ENCODE measurements around the gene LAMA3.

LAMA3 gene

DNA sequence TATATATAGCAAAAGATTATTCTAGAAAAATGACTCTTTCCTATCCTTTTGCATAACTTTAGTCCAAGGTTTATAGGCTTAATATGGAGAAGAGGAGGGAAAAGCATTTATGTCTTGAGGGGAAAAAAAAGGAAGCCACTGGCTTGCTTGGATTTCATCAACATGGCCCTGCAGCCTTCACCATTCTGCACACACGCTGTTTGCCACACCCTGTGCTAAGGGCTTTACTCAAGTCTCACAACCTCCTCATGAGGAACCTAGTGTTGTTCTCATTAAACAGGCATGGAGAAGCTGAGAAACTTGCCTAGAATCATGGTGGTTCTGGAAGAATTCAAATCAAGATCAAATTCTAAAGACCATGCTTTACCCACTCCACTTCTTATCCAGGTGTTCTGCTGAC lies 208.0 kb downstream of the LAMA3 start:
- no peak for DNase-seq
- H3K36me3 ChIP-seq: peaks cover 14% of the 10 kb centered on the region
- H3K9me3 ChIP-seq (ENCODE audit: severe bottlenecking): no peaks in the 10 kb centered on the region
- no peak overlapping the region for H3K4me3 ChIP-seq (ENCODE audit: low read depth, low read length)
- H3K27me3 ChIP-seq (ENCODE audit: insufficient read depth, low read depth, severe bottlenecking): no peaks in the 10 kb centered on the region
- H3K27ac ChIP-seq: peak overlapping the region; percentile 80
- TF ChIP-seq, protein P1, sequence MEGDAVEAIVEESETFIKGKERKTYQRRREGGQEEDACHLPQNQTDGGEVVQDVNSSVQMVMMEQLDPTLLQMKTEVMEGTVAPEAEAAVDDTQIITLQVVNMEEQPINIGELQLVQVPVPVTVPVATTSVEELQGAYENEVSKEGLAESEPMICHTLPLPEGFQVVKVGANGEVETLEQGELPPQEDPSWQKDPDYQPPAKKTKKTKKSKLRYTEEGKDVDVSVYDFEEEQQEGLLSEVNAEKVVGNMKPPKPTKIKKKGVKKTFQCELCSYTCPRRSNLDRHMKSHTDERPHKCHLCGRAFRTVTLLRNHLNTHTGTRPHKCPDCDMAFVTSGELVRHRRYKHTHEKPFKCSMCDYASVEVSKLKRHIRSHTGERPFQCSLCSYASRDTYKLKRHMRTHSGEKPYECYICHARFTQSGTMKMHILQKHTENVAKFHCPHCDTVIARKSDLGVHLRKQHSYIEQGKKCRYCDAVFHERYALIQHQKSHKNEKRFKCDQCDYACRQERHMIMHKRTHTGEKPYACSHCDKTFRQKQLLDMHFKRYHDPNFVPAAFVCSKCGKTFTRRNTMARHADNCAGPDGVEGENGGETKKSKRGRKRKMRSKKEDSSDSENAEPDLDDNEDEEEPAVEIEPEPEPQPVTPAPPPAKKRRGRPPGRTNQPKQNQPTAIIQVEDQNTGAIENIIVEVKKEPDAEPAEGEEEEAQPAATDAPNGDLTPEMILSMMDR (IDR thresholded peaks at IDR 0.05; ENCODE audit: low read depth, low read length): no peak

DNA sequence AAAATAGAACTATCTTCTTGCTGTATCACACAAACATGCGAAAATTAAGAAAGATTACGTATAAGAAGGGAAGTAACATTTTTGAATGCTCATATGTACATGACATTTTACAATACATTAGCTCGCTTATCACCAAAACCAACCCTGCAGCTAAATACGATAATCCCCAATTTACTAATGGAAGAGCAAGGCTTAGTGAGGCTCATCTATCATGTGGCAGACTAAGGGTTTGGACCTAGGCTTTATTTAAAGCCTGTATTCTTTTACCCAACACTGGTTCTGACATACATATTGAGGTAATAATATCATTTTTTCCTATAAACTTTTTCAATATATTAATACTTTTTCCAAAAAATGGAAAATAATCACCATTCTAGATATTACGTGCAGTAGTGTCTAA lies 208.5 kb downstream of the LAMA3 start:
- H3K36me3 ChIP-seq: peaks cover 14% of the 10 kb centered on the region
- H3K27me3 ChIP-seq (ENCODE audit: insufficient read depth, low read depth, severe bottlenecking): no peaks in the 10 kb centered on the region
- DNase-seq: peak; percentile 20
- H3K27ac ChIP-seq: peak overlapping the region; percentile 80
- no peak overlapping the region for H3K4me3 ChIP-seq (ENCODE audit: low read depth, low read length)
- TF ChIP-seq, protein P1 (IDR thresholded peaks at IDR 0.05; ENCODE audit: low read depth, low read length): no peak
- no peaks in the 10 kb centered on the region for H3K9me3 ChIP-seq (ENCODE audit: severe bottlenecking)

DNA sequence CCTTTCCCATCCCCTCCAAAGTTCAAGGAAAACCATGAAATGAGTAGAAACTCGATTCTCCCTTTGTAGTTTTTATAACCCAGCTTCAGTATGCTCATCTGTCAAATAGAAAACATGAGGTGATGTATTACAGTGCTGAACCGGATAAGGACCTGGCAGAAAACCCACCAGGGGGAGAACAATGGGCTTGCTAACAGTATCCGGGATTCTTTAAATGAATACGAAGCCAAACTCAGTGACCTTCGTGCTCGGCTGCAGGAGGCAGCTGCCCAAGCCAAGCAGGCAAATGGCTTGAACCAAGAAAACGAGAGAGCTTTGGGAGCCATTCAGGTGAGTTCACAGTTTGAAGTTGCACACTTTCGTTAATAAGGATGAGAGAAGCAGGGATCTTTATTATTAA lies 211.7 kb downstream of the LAMA3 start:
- Histone ChIP-seq H3K27me3 (ENCODE audit: insufficient read depth, low read depth, severe bottlenecking) (no peaks in the 10 kb centered on the region), H3K36me3 (peaks cover 14% of the 10 kb centered on the region; the same call in 1 of the 2 replicates), H3K27ac (no peak overlapping the region), H3K9me3 (ENCODE audit: severe bottlenecking) (no peaks in the 10 kb centered on the region), H3K4me3 (ENCODE audit: low read depth, low read length) (no peak overlapping the region)
- no peak for DNase-seq
- TF ChIP-seq, protein P1 (IDR thresholded peaks at IDR 0.05; ENCODE audit: low read depth, low read length): no peak

DNA sequence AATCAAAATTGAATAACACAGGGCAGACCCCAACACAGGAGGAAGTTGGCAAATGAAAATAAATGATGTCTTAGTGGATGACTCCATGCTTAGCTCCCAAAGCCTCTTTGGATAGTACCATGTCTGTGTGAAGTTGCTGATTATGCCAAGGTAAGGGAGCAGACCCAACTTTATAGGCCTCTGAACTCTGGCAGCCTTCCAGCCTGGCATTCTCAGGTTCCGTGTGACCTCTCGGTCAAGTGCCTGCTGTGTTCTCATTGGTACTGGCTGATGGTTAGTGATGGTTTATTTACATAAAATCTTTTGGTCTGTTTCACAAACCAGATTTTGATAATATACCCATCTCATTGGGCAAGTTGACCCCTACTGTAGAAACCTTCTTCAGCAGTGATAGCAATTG lies 213.1 kb downstream of the LAMA3 start:
- TF ChIP-seq, protein P1 (IDR thresholded peaks at IDR 0.05; ENCODE audit: low read depth, low read length): no peak
- H3K36me3 ChIP-seq: peaks cover 14% of the 10 kb centered on the region; the same call in 1 of the 2 replicates
- H3K27ac ChIP-seq: no peak overlapping the region

DNA sequence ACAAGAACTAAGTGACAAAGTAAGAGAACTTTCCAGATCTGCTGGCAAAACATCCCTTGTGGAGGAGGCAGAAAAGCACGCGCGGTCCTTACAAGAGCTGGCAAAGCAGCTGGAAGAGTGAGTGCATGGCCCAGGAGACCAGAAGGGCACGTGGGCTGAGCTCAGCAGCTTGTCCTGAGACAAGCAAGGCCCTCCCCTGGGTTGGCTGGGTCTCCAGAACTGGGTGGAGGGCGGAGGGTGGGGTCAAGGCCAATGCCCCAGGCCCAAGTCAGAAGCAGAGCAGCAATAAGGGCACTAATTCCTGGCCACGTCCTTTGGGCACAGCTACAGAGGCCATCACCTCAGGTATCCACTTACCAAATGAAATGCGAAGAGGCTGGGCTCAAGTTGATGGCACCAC lies 214.7 kb downstream of the LAMA3 start:
- no peak for DNase-seq
- TF ChIP-seq, protein P1 (IDR thresholded peaks at IDR 0.05; ENCODE audit: low read depth, low read length): no peak
- no peaks in the 10 kb centered on the region for H3K9me3 ChIP-seq (ENCODE audit: severe bottlenecking)
- H3K36me3 ChIP-seq: peaks cover 14% of the 10 kb centered on the region; the same call in 1 of the 2 replicates
- H3K4me3 ChIP-seq (ENCODE audit: low read depth, low read length): no peak overlapping the region
- H3K27me3 ChIP-seq (ENCODE audit: insufficient read depth, low read depth, severe bottlenecking): no peaks in the 10 kb centered on the region
- no peak overlapping the region for H3K27ac ChIP-seq

More for the DNA sequence above, 213.1 kb downstream of the LAMA3 start:
- H3K4me3 ChIP-seq (ENCODE audit: low read depth, low read length): no peak overlapping the region
- H3K9me3 ChIP-seq (ENCODE audit: severe bottlenecking): no peaks in the 10 kb centered on the region
- H3K27me3 ChIP-seq (ENCODE audit: insufficient read depth, low read depth, severe bottlenecking): no peaks in the 10 kb centered on the region
- no peak for DNase-seq

DNA sequence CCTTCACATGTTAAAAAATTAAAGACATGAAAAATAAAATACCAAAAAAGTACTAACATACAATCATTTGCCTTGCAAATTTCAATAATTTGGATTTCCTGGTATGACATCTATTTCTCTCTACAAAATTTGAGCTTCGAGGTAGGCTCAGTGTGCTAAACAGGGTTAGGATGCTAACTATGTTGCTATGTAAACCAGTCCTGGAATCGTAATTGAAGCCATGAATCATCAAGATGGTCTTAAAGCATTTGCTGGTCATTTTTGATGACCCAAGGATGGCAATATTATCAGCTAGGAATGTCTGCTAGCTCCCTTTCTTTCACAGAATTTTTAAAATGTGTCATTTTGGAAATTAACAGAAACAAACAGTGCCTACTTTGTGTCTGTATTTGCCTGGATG lies 217.4 kb downstream of the LAMA3 start:
- no peaks in the 10 kb centered on the region for H3K27me3 ChIP-seq (ENCODE audit: insufficient read depth, low read depth, severe bottlenecking)
- no peaks in the 10 kb centered on the region for H3K9me3 ChIP-seq (ENCODE audit: severe bottlenecking)
- H3K4me3 ChIP-seq (ENCODE audit: low read depth, low read length): no peak overlapping the region
- peaks cover 6% of the 10 kb centered on the region for H3K36me3 ChIP-seq
- DNase-seq: no peak
- no peak overlapping the region for H3K27ac ChIP-seq
- TF ChIP-seq, protein P1 (IDR thresholded peaks at IDR 0.05; ENCODE audit: low read depth, low read length): no peak

Data from WERI-Rb-1 (cell line).